ENCODE measurements around the gene SNTG2.

GRCh38 chr2:937530-937929 lies 13.1 kb upstream of the SNTG2 start:
- TF ChIP-seq POLR2A (IDR thresholded peaks at IDR 0.05) (no peak), CTCF (IDR thresholded peaks at IDR 0.05) (no peak)

All from heart left ventricle (tissue), 13 donors.